Raji (cell line): ENCODE data around the gene FMO1.

Experiments used
- POLR2A ChIP-seq: IDR thresholded peaks from 2 replicates; pipeline ENCODE4 v1.6.1; 2011; ENCODE audit warnings: low read depth, low read length, control low read depth; ENCODE audit not compliant: insufficient read depth

The FMO1 gene, protein sequence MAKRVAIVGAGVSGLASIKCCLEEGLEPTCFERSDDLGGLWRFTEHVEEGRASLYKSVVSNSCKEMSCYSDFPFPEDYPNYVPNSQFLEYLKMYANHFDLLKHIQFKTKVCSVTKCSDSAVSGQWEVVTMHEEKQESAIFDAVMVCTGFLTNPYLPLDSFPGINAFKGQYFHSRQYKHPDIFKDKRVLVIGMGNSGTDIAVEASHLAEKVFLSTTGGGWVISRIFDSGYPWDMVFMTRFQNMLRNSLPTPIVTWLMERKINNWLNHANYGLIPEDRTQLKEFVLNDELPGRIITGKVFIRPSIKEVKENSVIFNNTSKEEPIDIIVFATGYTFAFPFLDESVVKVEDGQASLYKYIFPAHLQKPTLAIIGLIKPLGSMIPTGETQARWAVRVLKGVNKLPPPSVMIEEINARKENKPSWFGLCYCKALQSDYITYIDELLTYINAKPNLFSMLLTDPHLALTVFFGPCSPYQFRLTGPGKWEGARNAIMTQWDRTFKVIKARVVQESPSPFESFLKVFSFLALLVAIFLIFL

DNA sequence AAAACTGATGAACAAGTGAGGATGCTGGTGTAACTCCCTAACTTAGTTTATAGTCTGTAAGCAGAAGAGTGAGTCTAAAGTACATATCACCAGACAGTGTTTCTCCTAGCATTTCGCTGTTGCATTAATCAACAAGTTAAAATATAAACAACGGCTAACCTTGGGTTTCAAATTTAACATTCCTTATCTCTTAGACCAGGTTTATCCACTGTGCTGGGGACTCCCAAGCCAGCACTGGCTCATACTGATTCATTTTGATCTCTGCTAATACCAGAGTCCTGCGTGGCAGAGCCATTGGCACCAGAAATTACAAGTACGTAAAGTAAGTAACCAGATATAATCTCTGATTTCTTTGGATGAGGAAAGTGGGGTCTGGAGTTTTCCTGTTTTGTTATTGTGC, at the start of gene FMO1:
TSS of gene FMO1 (plus strand) at position 193 of the 400 bp plus-strand sequence. CDS start 9,594 bp downstream, outside the sequence.
- no peak for TF ChIP-seq POLR2A

DNA sequence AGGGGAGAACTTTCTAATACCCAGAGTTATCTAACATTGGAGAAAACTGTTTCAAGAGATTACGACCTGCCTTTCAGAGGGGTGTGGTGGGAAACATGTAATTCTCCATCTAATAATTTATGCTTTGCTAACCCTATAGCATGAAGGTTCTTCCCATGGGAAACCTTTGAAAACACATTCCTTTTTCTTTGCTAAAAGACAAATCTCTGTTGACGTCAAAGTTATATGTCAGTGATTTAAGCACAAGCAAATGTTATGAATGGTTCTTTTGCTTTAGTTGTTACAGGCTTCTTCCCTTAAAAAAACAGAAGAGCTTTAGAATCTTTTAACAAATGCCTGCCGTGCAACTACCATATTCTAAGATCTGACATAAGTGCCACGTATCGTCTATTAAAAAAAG, 44.0 kb upstream of the FMO1 start:
- TF ChIP-seq POLR2A: no peak

DNA sequence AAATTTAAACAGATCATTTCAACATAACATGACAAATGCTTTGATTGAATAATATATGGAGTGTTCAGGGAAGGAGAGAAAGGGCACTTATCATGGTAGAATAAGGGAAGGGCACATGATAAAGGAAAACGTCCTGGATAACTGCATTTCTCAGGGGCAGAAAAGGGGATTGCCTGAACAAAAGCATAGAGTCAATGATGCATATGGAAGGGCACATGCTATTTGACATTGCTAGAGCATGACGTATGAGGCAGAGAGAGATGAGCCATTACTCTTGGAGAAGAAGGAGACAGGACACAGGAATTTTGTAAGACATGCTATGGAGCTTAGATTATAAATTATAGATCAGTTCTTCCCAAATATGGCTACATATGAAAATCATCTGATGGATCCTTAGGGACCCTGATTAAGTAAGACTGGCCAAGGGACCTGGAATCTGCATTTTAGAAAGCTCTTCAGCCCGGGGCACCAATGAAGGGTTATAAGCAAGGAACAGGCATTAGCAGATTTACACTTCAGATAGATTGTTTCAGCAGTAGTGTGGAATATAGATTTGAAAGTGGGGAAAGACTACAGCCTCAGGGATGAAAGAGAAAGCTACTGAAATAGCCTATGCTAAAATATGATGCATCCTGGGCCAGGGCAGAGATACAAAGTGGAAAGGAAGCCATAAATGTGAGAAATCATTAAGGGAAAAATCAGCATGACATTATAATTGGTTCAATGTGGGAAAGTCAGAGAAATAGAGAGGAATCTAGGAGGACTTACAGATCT, 41.9 kb upstream of the FMO1 start:
- no peak for TF ChIP-seq POLR2A

DNA sequence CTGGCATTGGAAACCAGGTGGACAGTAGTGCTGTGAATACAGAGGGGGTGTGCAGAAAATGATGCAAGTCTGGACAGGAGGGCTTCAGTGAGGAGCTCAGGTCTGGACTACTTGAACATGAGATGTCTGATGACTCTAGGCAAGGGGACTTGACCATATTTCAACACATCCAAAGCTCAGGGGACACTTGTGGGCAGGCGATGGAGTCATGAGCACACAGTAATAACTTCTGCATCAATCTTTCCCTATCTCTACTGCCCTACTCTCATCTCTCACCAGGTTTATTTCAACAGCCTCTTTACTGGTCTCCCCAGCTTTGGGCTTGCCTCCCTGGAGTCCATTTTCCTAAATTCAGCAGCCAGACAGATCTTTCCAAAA, 41.3 kb upstream of the FMO1 start:
- TF ChIP-seq POLR2A: no peak

DNA sequence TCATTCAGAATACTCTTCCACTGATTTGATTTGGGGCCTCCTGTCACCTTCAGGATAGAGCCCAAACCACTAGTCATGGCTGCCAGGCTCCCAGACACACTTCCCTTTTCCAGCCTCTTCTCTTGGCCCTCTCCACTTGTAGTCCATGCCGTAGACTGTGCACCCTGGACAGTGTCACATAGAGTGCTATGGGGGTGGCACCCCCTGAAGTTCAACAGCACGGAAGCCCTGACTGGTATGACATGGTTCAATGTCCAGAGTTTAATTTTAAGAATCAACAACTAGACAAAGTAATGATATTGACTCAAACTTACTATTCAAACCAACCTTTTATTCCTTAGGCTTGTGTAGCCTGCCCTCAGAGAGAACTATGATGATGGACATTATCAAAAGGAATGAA, 40.9 kb upstream of the FMO1 start:
- TF ChIP-seq POLR2A: no peak

DNA sequence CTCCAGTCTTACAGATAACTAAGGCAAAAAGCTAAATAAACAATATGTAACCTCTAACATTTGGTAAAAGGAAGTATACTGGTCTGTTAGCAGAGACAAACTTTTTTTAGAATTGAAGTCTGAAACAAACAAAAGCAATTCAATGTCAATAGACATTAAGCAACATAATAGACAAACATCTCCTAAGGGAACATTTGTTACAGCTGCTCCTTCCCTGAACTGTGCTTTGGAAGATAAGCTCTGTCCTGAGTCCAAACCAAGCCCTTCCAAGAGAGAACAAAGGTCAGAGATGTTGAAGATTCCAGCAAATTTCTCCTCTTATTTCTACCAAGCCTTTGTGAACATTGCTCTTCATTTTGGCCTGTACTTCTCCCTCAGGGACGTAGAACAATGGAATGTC, 37.9 kb upstream of the FMO1 start:
- TF ChIP-seq POLR2A: no peak

DNA sequence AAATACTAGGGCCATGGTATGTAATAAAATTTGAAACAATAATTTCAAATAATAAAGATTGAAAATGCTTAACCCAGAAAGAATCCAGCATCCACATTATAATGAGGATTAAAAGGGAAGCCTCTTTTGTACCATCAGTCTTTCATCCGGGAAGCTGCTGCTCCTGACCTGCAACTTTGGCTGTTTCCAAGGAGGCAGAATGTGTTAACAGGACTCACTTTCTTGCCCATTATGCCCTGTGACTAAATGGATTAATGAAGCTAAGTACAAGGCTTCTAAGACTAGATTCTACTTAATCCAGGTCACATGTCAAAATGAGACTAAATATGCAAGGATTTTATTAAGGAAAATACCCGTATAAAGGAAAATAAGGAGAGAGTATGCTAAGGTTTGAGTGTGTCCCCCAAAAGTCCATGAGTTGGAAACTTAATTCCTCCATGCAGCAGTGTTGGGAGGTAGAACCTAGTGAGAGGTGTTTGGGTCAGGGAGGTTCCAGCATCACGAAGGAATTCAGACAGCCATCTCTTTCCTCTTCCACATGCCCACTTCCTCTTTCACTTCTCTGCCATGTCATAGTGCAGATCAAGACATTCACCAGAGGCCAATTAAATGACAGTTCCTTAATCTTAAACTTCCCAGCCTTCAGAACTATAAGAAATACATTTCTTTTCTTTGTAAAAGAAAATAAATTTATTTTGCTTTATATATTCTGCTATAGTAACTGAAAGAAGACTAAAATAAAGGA, 35.5 kb upstream of the FMO1 start:
- no peak for TF ChIP-seq POLR2A

DNA sequence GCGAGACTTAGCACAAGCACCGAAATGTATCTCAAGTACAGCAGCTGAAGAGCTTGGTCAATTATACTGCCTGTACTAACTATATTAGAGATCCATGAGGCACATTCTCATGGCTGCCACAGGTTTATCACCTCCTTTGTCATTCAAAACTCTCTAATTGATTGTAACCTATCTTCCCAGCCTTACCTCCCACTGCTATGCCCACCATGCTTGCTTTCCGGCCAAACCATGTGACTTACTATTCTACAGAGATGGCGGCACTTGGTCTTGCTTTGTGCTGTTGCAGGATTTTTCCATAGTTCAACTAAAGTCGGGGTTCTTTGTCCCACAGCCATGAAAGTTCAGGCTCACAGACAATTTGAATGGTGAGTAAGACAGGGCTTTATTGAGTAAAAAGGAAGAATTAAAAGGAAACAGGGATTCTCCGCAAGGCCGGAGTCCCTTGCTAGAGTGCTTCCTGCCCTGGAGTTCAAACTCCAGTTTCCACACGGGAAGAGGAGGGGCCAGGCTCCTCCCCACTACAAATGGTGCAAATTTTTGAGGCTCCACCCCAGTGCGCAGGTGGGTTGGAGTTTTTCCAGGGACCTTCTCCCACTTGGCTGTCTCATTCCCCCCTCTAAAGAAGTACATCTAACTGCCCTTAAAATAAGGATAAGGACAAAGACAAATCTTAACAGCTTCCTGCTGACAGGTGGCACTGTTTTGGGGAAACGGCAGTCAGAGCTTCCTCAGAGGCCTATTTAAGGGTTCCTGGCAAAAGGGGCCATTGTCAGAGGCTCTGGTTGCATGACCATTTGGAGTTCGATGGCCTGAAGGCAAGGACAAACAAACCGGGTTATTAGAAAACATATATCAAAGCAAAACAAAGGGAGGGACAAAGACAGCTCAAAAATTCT, 34.5 kb upstream of the FMO1 start:
- no peak for TF ChIP-seq POLR2A

DNA sequence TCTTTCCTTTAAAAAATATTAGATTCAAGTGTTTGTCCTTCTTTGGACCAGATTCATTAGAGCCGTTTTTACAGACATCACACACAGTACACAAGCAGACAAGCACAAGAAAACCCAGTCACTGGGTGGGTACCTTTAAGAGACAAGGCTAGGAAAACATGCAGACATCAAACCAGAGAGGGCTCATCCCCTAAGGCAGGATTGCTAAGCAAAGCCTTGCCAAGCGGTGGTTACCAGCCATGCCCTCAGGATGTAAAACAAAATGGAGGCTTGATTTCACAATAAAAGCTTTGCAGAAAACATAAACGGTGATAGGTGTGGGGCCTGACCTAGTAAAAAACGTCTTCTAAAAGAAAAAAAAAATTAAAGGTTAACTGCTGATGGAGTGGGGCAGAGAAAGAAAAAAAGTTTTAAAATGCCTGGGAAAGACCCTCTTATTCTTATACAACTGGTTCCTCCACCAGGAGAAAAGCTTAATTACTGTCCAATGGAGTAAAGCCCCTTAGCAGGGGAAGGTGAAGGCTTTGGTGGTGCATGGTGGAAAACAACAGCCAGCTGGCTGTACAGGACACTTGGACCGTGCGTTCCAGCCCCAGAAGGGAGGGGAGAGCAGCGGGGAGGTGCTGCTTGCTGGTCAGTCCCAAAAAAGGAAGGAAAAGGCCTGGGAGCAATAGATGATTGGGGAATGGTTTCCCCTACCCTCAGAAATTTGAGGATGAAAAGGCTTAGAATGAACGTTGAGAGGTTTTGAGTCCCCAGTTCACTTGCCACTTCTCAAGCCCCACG, 30.4 kb upstream of the FMO1 start:
- no peak for TF ChIP-seq POLR2A

DNA sequence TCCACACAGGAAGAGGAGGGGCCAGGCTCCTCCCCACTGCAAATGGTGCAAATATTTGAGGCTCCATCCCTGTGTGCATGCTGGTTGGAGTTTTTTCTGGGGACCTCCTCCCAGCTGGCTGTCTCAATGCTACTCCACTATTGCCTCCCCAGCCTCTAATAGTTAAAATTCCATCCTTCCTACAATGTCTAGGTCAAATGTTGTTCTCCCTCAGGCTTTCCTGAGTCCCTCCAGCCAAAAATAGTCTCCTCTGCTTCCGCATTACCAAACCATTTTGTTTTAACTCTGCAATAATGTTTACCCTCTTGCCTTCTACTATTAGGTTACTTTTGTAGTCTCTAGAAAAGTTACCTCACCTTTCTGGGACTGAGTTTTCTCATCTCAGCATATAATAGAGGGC, 29.6 kb upstream of the FMO1 start:
- TF ChIP-seq POLR2A: no peak

DNA sequence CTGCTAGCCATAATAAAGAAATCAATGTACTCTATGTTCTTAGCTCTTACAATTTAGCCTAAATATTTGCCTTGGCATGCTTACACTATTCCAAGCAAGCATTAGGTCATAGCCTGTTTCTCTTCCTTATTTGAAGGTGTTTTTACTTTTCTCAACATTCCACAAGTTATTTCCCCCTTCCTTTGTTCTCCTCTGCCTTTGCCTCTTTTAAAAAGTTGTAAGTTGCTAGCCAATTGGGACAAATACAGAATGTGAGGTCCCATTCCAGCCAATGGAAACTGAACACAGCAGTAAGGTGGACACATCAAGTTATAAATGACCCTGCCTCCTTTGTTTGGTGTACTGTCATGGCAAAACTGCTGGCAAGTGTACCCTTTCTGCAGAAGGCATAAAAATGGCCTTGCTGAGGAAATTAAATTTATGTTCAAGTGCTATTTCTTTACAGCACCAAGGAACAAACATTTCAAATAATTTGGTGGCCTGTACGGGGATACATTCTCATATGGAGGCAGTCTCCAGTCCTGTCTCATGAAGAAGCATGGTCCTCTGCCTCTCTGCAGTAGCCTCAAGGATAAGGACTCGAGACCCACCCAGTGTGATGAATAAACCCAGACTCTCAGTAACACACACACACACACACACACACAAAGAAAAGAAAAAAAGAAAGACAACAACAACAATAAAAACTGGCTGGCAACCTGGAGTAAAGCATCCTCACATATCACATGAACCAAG, 28.8 kb upstream of the FMO1 start:
- no peak for TF ChIP-seq POLR2A

DNA sequence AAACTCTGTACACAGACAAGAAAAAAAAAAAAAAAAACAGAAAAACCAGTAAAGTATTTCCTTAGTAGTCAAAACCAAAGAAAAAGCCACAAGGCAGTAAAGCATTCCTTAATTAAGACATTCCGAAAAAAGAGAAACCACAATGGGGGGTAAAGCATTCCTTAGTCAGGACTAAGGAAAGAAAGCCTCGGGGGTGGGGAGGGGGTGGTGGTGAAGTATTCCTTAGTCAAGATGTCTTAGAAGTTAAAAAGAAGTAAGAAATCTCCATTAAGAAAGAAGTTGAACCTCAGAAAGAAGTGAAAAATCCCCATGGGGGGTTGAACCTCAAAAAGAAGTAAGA, 28.2 kb upstream of the FMO1 start:
- TF ChIP-seq POLR2A: no peak

DNA sequence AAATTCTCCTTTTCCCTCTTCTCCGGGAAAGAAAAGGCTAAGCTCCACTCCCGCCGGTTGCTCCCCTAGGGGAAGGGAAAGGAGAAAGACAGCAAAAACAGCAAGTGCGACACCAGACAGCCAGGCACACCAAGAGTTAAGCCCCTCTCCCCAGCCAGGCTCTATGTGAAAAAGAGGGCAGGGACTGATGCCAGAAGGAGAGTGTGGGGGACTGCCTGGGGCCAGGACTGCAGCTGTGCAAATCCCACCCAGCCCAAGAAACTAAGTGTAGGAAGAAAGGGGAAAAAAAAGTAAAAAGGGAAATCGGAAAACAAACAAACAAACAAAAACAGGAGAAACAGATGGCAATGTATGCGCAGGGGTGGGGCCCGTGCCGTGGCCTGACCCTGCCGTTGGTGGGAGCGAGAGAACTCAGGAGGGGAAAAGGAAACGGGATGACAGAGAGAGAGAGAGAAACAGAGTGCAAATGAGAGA, 27.7 kb upstream of the FMO1 start:
- no peak for TF ChIP-seq POLR2A
